ENCODE results near the gene PHRF1.

DNA sequence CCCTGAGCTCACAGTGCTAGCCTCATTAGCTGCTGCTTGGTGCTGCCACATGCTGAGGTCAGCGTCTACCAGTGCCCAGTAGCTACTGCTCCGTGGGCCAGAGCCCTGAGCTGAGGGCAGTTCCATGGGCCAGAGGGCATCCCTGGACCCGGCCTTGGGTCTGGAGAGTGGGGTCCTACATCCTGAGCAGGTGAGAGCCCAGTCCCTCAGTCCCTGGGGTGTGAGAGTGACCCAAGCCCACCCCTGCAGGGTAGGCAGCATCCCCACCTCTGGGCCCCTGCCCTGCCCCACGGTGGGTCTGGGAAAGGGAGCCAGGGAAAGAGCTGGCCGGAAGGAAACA, 25.6 kb upstream of the PHRF1 start:
- TF ChIP-seq, protein P1, sequence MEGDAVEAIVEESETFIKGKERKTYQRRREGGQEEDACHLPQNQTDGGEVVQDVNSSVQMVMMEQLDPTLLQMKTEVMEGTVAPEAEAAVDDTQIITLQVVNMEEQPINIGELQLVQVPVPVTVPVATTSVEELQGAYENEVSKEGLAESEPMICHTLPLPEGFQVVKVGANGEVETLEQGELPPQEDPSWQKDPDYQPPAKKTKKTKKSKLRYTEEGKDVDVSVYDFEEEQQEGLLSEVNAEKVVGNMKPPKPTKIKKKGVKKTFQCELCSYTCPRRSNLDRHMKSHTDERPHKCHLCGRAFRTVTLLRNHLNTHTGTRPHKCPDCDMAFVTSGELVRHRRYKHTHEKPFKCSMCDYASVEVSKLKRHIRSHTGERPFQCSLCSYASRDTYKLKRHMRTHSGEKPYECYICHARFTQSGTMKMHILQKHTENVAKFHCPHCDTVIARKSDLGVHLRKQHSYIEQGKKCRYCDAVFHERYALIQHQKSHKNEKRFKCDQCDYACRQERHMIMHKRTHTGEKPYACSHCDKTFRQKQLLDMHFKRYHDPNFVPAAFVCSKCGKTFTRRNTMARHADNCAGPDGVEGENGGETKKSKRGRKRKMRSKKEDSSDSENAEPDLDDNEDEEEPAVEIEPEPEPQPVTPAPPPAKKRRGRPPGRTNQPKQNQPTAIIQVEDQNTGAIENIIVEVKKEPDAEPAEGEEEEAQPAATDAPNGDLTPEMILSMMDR (IDR thresholded peaks at IDR 0.05; ENCODE audit: poor library complexity, severe bottlenecking) = no peak
- TF ChIP-seq MXI1 (conservative IDR thresholded peaks at IDR 0.05; ENCODE audit: poor library complexity, severe bottlenecking) (no peak), EZH2 (IDR thresholded peaks at IDR 0.05; ENCODE audit: borderline replicate concordance, insufficient read depth, low read length, poor library complexity, severe bottlenecking) (no peak)
- TF ChIP-seq, protein P2, sequence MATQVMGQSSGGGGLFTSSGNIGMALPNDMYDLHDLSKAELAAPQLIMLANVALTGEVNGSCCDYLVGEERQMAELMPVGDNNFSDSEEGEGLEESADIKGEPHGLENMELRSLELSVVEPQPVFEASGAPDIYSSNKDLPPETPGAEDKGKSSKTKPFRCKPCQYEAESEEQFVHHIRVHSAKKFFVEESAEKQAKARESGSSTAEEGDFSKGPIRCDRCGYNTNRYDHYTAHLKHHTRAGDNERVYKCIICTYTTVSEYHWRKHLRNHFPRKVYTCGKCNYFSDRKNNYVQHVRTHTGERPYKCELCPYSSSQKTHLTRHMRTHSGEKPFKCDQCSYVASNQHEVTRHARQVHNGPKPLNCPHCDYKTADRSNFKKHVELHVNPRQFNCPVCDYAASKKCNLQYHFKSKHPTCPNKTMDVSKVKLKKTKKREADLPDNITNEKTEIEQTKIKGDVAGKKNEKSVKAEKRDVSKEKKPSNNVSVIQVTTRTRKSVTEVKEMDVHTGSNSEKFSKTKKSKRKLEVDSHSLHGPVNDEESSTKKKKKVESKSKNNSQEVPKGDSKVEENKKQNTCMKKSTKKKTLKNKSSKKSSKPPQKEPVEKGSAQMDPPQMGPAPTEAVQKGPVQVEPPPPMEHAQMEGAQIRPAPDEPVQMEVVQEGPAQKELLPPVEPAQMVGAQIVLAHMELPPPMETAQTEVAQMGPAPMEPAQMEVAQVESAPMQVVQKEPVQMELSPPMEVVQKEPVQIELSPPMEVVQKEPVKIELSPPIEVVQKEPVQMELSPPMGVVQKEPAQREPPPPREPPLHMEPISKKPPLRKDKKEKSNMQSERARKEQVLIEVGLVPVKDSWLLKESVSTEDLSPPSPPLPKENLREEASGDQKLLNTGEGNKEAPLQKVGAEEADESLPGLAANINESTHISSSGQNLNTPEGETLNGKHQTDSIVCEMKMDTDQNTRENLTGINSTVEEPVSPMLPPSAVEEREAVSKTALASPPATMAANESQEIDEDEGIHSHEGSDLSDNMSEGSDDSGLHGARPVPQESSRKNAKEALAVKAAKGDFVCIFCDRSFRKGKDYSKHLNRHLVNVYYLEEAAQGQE (IDR thresholded peaks at IDR 0.05; ENCODE audit: borderline replicate concordance) = no peak
